H1 (cell line): ENCODE measurements around the gene REM2.

Experiments
- CTCF ChIP-seq, 3 experiments: IDR thresholded peaks; 1 replicate in 2 of 3; 2 replicates in 1 of 3; pipeline versions ENCODE4 v1.5.1 to v1.6.1; 2011; ENCODE audit warnings: low read length in 3 of 3, mild to moderate bottlenecking in 3 of 3, inconsistent platforms in 2 of 3, low read depth in 1 of 3, moderate library complexity in 1 of 3; ENCODE audit not compliant: insufficient read depth in 1 of 3; ENCODE audit errors: control extremely low read depth in 1 of 3
- EP300 ChIP-seq, 2 experiments: IDR thresholded peaks; 1 replicate in 1 of 2; 2 replicates in 1 of 2; pipeline ENCODE4 v1.6.1; 2011 to 2012; ENCODE audit warnings: low read depth in 2 of 2, low read length in 2 of 2, mild to moderate bottlenecking in 2 of 2, borderline replicate concordance in 1 of 2, inconsistent platforms in 1 of 2, moderate library complexity in 1 of 2
- POLR2A ChIP-seq, 2 experiments: IDR thresholded peaks; 1 replicate in 1 of 2; 2 replicates in 1 of 2; pipeline ENCODE4 v1.6.1; 2011; ENCODE audit warnings: low read depth in 2 of 2, low read length in 2 of 2, mild to moderate bottlenecking in 2 of 2; ENCODE audit errors: control extremely low read depth in 1 of 2
- POLR2AphosphoS5 ChIP-seq: IDR thresholded peaks from 2 replicates; pipeline ENCODE4 v1.6.1; 2011; ENCODE audit warnings: low read depth, low read length
- SIN3A ChIP-seq, 2 experiments: IDR thresholded peaks in 1 of 2; conservative IDR thresholded peaks in 1 of 2; 2 replicates each; pipeline ENCODE4 v1.6.1; 2011 to 2012; ENCODE audit warnings: low read length in 2 of 2, improper control_type of control experiment in 1 of 2, low read depth in 1 of 2, mild to moderate bottlenecking in 1 of 2
- SP1 ChIP-seq: IDR thresholded peaks from 2 replicates; pipeline ENCODE4 v1.6.1; 2011; ENCODE audit warnings: low read depth, low read length

- TF ChIP-seq SIN3A (conservative IDR thresholded peaks at IDR 0.05 in 1 of 2, IDR thresholded peaks at IDR 0.05 in 1 of 2; ENCODE audit: low read depth in 1 of 2, low read length in 2 of 2) (no peak), POLR2A (IDR thresholded peaks at IDR 0.05; ENCODE audit: control extremely low read depth in 1 of 2, low read depth in 2 of 2, low read length in 2 of 2) (no peak), EP300 (IDR thresholded peaks at IDR 0.05; ENCODE audit: borderline replicate concordance in 1 of 2, low read depth in 2 of 2, low read length in 2 of 2) (no peak), CTCF (IDR thresholded peaks at IDR 0.05; ENCODE audit: control extremely low read depth in 1 of 3, insufficient read depth in 1 of 3, low read depth in 1 of 3, low read length in 3 of 3) (no peak), POLR2AphosphoS5 (no peak), SP1 (no peak)
Measured at GRCh38 chr14:22895402-22895801, 12.4 kb downstream of the REM2 start.
